T1000 (cell line): ENCODE data around the gene CFAP299.
"Not testable (repeated sequence)": the region's sequence is repeated elsewhere in the genome, so short reads cannot be mapped to it uniquely, and the experiment has no call there.

Source experiments
- DNase-seq: peaks from one replicate; lab custom pipeline; 2025; ENCODE audit warnings: mixed read lengths; lab: John Stamatoyannopoulos, UW

Gene CFAP299

GRCh38 chr4:80717204-80717603 is 381.7 kb downstream of the CFAP299 start:
- DNase-seq: no peak

- no peak for DNase-seq
These were observed 390.9 kb downstream of the CFAP299 start for GRCh38 chr4:80726471-80726870.

- no peak for DNase-seq
These were observed 394.6 kb downstream of the CFAP299 start for GRCh38 chr4:80730158-80730557.

- DNase-seq: no peak
These were observed 395.9 kb downstream of the CFAP299 start for GRCh38 chr4:80731436-80731835.

GRCh38 chr4:80732010-80732409 is 396.5 kb downstream of the CFAP299 start:
- DNase-seq: no peak

- no peak for DNase-seq
These were observed 404.8 kb downstream of the CFAP299 start for GRCh38 chr4:80740375-80740774.

- not testable (repeated sequence) for DNase-seq
These were observed 414.0 kb downstream of the CFAP299 start for GRCh38 chr4:80749558-80749957.

- DNase-seq: no peak
These were observed 415.7 kb downstream of the CFAP299 start for GRCh38 chr4:80751200-80751599.

GRCh38 chr4:80767944-80768343 is 432.4 kb downstream of the CFAP299 start:
- DNase-seq: no peak

- no peak for DNase-seq
These were observed 440.6 kb downstream of the CFAP299 start for GRCh38 chr4:80776168-80776567.

GRCh38 chr4:80781431-80781830 is 445.9 kb downstream of the CFAP299 start:
- no peak for DNase-seq

GRCh38 chr4:80787306-80787705 is 451.8 kb downstream of the CFAP299 start:
- DNase-seq: no peak

- DNase-seq: no peak
These were observed 453.3 kb downstream of the CFAP299 start for GRCh38 chr4:80788798-80789197.

- DNase-seq: no peak
These were observed 454.6 kb downstream of the CFAP299 start for GRCh38 chr4:80790152-80790551.

GRCh38 chr4:80793660-80794059 is 458.1 kb downstream of the CFAP299 start:
- peak; percentile 2 for DNase-seq

- peak; percentile 28 for DNase-seq
These were observed 462.6 kb downstream of the CFAP299 start for GRCh38 chr4:80798082-80798481.

GRCh38 chr4:80800719-80801118 is 465.2 kb downstream of the CFAP299 start:
- not testable (repeated sequence) for DNase-seq

GRCh38 chr4:80803337-80803736 is 467.8 kb downstream of the CFAP299 start:
- no peak for DNase-seq

GRCh38 chr4:80806472-80806871 is 470.9 kb downstream of the CFAP299 start:
- no peak for DNase-seq

GRCh38 chr4:80809039-80809729 is 473.7 kb downstream of the CFAP299 start:
- DNase-seq: no peak

- DNase-seq: no peak
These were observed 475.9 kb downstream of the CFAP299 start for GRCh38 chr4:80811406-80811805.

- no peak for DNase-seq
These were observed 476.6 kb downstream of the CFAP299 start for GRCh38 chr4:80812145-80812544.

GRCh38 chr4:80814266-80814665 is 478.7 kb downstream of the CFAP299 start:
- DNase-seq: no peak
